Kidney glomerular epithelial cell (primary cell): ENCODE measurements around the gene CFAP298.
"Not testable (repeated sequence)": the region's sequence is repeated elsewhere in the genome, so short reads cannot be mapped to it uniquely, and the experiment has no call there.

Experiments used
- DNase-seq: peaks from one replicate; lab custom pipeline; 2025; lab: John Stamatoyannopoulos, UW

The CFAP298 gene

DNA sequence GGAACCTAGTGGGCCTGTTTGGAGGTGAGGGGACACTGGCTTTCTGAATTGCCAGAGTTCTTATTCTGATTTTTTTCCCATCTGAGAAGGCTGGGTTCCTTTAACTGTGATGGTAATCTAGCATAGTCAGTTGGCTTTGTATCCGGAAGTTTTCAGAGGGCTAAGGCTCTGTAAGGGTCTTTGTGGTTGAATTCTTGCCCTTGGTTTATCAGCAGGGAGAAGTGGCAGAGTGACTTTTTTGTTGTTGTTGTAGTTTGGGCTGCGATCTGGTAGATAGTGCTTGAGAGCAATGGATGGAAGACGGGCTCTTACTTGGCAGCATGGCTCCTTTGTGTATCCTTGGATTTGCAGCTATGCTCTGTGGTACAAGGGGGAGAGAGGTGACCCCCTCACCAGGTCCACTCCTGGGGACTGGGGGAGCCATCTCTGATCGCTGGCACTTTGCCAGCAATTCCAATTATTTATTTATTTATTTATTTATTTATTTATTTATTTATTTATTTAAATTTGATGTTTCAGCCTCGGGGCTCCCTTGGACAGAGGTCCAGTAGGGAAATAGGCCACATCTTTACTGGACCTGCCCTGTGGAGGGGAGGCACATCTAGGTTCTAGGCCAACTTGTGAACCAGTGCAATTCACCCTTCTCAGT is 45.3 kb downstream of the CFAP298 start:
- no peak for DNase-seq

DNA sequence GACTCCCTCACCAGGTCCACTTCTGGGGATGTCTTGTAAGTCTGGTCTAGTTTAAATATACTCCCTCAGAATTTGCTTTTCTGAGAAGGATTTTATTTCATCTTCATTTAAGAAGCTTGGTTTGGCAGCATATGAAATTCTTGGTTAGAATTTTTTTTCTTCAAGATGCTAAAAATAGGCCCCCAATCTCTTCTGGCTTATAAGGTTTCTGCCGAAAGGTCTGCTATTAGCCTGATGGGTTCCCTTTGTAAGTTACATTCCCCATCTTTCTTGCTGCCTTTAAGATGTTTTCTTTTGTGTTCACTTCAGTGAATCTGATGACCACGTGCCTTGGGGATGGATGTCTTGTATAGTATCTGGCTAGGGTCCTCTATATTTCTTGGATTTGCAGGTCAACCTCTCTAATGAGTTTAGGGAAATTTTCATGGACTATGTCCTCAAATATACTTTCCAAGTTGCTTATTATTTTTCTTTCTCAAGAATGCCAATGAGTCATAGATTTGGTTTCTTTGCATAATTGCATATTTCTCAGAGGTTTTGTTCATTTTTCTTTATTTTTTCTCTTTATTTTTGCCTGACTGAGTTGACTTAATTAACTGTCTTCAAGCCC is 46.2 kb downstream of the CFAP298 start:
- DNase-seq = no peak

GRCh38 chr21:32562915-32563314 is 49.3 kb downstream of the CFAP298 start:
- DNase-seq = no peak

DNA sequence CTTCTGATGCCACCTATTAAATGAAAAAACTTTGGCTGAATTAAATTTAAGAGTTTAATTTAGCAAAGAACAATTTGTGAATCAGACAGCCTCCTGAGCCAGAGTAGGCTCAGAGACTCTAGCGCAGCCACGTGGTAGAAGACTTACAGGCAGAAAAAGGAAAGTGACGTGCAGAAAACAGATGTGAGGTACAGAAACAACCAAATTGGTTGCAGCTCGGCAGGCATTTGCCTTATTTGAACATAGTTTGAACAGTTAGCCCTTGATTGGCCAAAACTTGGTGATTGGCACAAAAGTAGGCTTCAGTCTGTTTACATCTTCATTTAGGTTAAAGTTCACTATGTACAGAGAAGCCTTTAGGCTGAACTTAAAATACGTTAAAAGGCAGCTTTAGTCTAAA is 49.8 kb downstream of the CFAP298 start:
- DNase-seq = peak; percentile 50

GRCh38 chr21:32561476-32561875 is 50.7 kb downstream of the CFAP298 start:
- DNase-seq = not testable (repeated sequence)

- DNase-seq = no peak
Measured at GRCh38 chr21:32560896-32561295, 51.3 kb downstream of the CFAP298 start.

- no peak for DNase-seq
Measured at GRCh38 chr21:32559006-32559610, 53.1 kb downstream of the CFAP298 start.

DNA sequence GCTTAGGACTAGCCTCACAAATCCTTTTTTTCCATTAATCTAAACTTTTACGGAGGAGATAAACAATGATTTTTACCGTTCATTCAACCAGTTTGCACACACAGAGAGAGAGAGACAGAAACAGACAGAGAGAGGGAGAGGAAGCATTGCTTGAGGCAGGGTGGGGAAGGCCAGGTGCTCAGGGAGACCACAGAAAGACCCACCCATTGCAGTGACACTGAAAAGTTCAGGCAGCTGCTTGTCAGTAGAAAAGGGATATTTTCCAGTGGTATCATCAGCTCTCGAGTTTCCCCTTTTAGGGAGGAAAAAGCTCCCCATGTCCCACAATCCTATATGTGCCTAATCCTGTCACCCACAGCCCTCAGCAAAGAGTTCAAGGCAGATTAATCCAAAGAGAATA is 54.1 kb downstream of the CFAP298 start:
- DNase-seq = no peak

DNA sequence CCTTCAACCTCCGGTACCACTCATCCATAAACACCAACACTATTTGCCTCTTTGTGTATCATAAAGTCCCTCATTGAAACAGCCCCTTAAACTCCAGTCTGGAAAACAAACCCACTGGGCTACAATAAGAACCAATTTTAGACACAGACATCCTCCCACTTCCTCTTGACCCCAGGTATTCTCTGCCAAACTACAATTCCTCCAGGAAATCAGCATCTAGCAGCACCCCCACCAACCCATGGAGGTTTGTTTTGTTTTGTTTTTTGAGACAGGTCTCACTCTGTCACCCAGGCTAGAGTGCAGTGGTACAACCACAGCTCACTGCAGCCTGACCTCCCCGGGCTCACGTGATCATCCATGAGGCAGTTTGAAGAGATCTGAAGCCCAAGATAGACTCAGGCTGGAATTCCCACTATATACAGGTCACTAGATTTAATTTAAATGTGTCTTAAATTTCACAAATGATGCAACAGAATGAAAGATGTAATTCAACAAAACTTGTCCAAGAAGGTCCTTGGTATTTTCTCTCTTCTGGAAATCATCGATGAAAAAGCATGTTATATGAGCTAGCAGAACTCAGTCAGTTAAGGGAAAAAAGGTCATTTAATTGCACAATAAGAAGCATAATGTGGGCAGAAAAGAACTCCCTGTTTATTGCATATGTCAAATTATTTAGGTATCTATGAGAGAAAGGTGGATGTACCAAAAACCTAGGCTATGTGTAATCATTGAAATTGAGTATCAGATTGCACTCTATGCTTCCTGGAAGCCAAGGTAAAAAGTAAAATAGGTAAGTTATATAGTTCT is 57.1 kb downstream of the CFAP298 start:
- no peak for DNase-seq

- no peak for DNase-seq
Measured at GRCh38 chr21:32549886-32550285, 62.3 kb downstream of the CFAP298 start.

GRCh38 chr21:32549440-32549839 is 62.7 kb downstream of the CFAP298 start:
- DNase-seq = no peak
